ENCODE measurements around the gene HSDL1. TPM values are rescaled to one million over a fixed set of nuclear protein-coding genes. Genes with fewer than 3 reads are reported as not detected.

HSDL1 gene
- total and polyA plus RNA-seq, 2 donors (not counting 1 experiment from before 2014, with no cell fraction given), result 12.4 to 30.8 TPM

DNA sequence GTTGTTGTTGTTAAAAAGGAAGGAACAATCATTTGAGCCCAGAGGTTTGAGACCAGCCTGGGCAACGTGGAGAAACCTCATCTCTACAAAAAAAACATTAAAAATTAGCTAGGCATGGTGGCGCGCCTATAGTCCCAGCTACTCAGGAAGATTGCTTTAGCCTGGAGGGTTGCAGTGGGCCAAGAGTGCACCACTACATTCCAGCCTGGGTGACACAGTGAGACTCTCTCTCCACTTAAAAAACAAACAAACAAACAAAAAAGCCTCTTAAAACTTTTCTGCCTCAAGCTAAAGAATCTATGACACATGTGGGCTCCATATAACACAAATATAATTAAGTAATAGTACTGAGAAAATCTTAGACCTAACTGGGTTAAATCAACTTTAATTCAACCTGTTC is 40.7 kb downstream of the HSDL1 start:
- no peaks in the 10 kb centered on the region for H3K9me3 ChIP-seq (ENCODE audit: control extremely low read depth in 1 of 3, control insufficient read depth in 2 of 3, insufficient read depth in 1 of 3, low read length in 2 of 3)
- intact Hi-C loops (cut with micrococcal nuclease), result no loop called here
- H3K4me1 ChIP-seq (ENCODE audit: control insufficient read depth in 2 of 2, insufficient read depth in 2 of 2, low read length in 2 of 2), result no peaks in the 10 kb centered on the region
- CTCF ChIA-PET, result interaction anchor here (1.3 to 1.7 kb wide), 2 partner anchors 12 to 19 kb away, joined by 4 read pairs; partner anchors contain the start of gene MBTPS1
- DNase-seq, result no peak
- no peak for ATAC-seq (ENCODE audit: low read depth)
- H3K79me2 ChIP-seq (ENCODE audit: control insufficient read depth, insufficient read depth, low read length), result peaks cover 94% of the 10 kb centered on the region
- H3K27me3 Mint-ChIP-seq, result no peaks in the 10 kb centered on the region
- peaks cover 90% of the 10 kb centered on the region for H4K20me1 ChIP-seq (ENCODE audit: control insufficient read depth, insufficient read depth, low read length, poor library complexity, severe bottlenecking)
- H3K4me3 Mint-ChIP-seq, result no peak overlapping the region
- peaks cover 4 to 29% of the 10 kb centered on the region in 2 experiments for H3K36me3 ChIP-seq (replicated peaks in 1 of 2; ENCODE audit: control extremely low read depth in 1 of 2, control insufficient read depth in 1 of 2, extremely low read depth in 1 of 2, insufficient read depth in 2 of 2, low read length in 1 of 2)
- POLR2A ChIA-PET, result no interaction called here
- H3K27me3 ChIP-seq (replicated peaks in 1 of 4; ENCODE audit: control extremely low read depth in 1 of 4, control insufficient read depth in 3 of 4, insufficient read depth in 4 of 4, low read length in 3 of 4), result no peaks in the 10 kb centered on the region
- H3K4me2 ChIP-seq (replicated peaks; ENCODE audit: low read depth, low read length, poor library complexity, severe bottlenecking), result no peak overlapping the region
- no peak overlapping the region for H2AFZ ChIP-seq (ENCODE audit: insufficient read depth, low read depth, low read length, poor library complexity, severe bottlenecking)
- H3K9me3 Mint-ChIP-seq (ENCODE audit: insufficient read depth), result no peaks in the 10 kb centered on the region
- 100% methylated on average over 2 of the region's 3 CpGs for WGBS (ENCODE audit: insufficient coverage)
- no peak overlapping the region for H3K4me3 ChIP-seq (ENCODE audit: control extremely low read depth in 1 of 5, extremely low read depth in 1 of 5, insufficient read depth in 1 of 5, low read depth in 2 of 5, low read length in 4 of 5)
- no peak overlapping the region for H3K9ac ChIP-seq (ENCODE audit: low read length)
- H3K27ac Mint-ChIP-seq, result no peak overlapping the region
- H3K4me1 Mint-ChIP-seq, result peaks cover 26% of the 10 kb centered on the region
- H3K27ac ChIP-seq (ENCODE audit: low read length in 2 of 2), result no peak overlapping the region
- TF ChIP-seq EZH2 (IDR thresholded peaks at IDR 0.05; ENCODE audit: borderline replicate concordance, insufficient read depth, low read depth, low read length, poor library complexity, severe bottlenecking), result no peak

- intact Hi-C loops (cut with micrococcal nuclease), result no loop called here
- H3K79me2 ChIP-seq (ENCODE audit: control insufficient read depth, insufficient read depth, low read length), result peaks cover 94% of the 10 kb centered on the region
- Mint-ChIP-seq H3K4me3 (no peak overlapping the region), H3K9me3 (ENCODE audit: insufficient read depth) (no peaks in the 10 kb centered on the region), H3K27me3 (no peaks in the 10 kb centered on the region), H3K27ac (no peak overlapping the region), H3K4me1 (peaks cover 23% of the 10 kb centered on the region)
- H3K9ac ChIP-seq (ENCODE audit: low read length), result no peak overlapping the region
- peaks cover 90% of the 10 kb centered on the region for H4K20me1 ChIP-seq (ENCODE audit: control insufficient read depth, insufficient read depth, low read length, poor library complexity, severe bottlenecking)
- no peaks in the 10 kb centered on the region for H3K9me3 ChIP-seq (ENCODE audit: control extremely low read depth in 1 of 3, control insufficient read depth in 2 of 3, insufficient read depth in 1 of 3, low read length in 2 of 3)
- DNase-seq (no peak), ATAC-seq (ENCODE audit: low read depth) (no peak)
- H3K36me3 ChIP-seq (replicated peaks in 1 of 2; ENCODE audit: control extremely low read depth in 1 of 2, control insufficient read depth in 1 of 2, extremely low read depth in 1 of 2, insufficient read depth in 2 of 2, low read length in 1 of 2), result peaks cover 8 to 29% of the 10 kb centered on the region in 2 experiments
- POLR2A ChIA-PET, result no interaction called here
- TF ChIP-seq EZH2 (IDR thresholded peaks at IDR 0.05; ENCODE audit: borderline replicate concordance, insufficient read depth, low read depth, low read length, poor library complexity, severe bottlenecking), result no peak
- no peak for TF ChIP-seq CTCF (IDR thresholded peaks at IDR 0.05)
- H3K27me3 ChIP-seq (replicated peaks in 1 of 4; ENCODE audit: control extremely low read depth in 1 of 4, control insufficient read depth in 3 of 4, insufficient read depth in 4 of 4, low read length in 3 of 4), result no peaks in the 10 kb centered on the region
- H3K4me1 ChIP-seq (ENCODE audit: control insufficient read depth in 2 of 2, insufficient read depth in 2 of 2, low read length in 2 of 2), result no peaks in the 10 kb centered on the region
- H3K4me3 ChIP-seq (ENCODE audit: control extremely low read depth in 1 of 5, extremely low read depth in 1 of 5, insufficient read depth in 1 of 5, low read depth in 2 of 5, low read length in 4 of 5), result no peak overlapping the region
- no peak overlapping the region for H3K27ac ChIP-seq (ENCODE audit: low read length in 2 of 2)
- no peak overlapping the region for H2AFZ ChIP-seq (ENCODE audit: insufficient read depth, low read depth, low read length, poor library complexity, severe bottlenecking)
- H3K4me2 ChIP-seq (replicated peaks; ENCODE audit: low read depth, low read length, poor library complexity, severe bottlenecking), result no peak overlapping the region
- WGBS (ENCODE audit: insufficient coverage), result 83% methylated on average over 2 of the region's 5 CpGs
- CTCF ChIA-PET, result no interaction called here
Measured at GRCh38 chr16:84103678-84104077, 41.3 kb downstream of the HSDL1 start.

Data from B cell (primary cell).